SU-DHL-6 (cell line): ENCODE measurements around the gene HGFAC.

Source experiments
- H2AFZ ChIP-seq: fragments of 200-600 bp; sonication (generic); 2 replicates; pipeline ENCODE4 v1.6.1; 2014; ENCODE audit warnings: low read depth, mild to moderate bottlenecking, moderate library complexity, mixed read lengths, antibody characterized with exemption, low read length; ENCODE audit not compliant: severe bottlenecking
- H3F3A ChIP-seq: fragments of 200-600 bp; shearing (Covaris generic); 2 replicates; pipeline ENCODE4 v1.6.0; 2016; ENCODE audit warnings: antibody characterized with exemption, mild to moderate bottlenecking; ENCODE audit not compliant: insufficient read depth
- H3K27ac ChIP-seq: fragments of 200-600 bp; sonication (generic); 2 replicates; pipeline ENCODE4 v1.5.1; 2016; ENCODE audit warnings: low read depth, mild to moderate bottlenecking, low read length, moderate library complexity, mixed read lengths
- H3K27me3 ChIP-seq: fragments of 200-600 bp; sonication (generic), shearing (Covaris generic); 2 replicates; pipeline ENCODE4 v1.6.0; 2014; ENCODE audit warnings: mild to moderate bottlenecking, low read length
- H3K36me3 ChIP-seq: fragments of 200-600 bp; sonication (generic); 2 replicates; pipeline ENCODE4 v1.6.1; 2014; ENCODE audit warnings: mild to moderate bottlenecking, low read length, mixed read lengths
- H3K4me2 ChIP-seq: fragments of 300-600, 200-600 bp; shearing (Covaris generic), sonication (generic); 2 replicates; pipeline ENCODE4 v1.6.0; 2014; ENCODE audit warnings: low read length, low read depth, mild to moderate bottlenecking; ENCODE audit not compliant: poor library complexity, severe bottlenecking
- H3K4me3 ChIP-seq: fragments of 200-600 bp; sonication (generic); 2 replicates; pipeline ENCODE4 v1.5.1; 2014; ENCODE audit warnings: antibody characterized with exemption, low read length, mild to moderate bottlenecking, mixed read lengths; ENCODE audit not compliant: insufficient read depth, poor library complexity, severe bottlenecking
- H3K79me2 ChIP-seq: fragments of 200-600 bp; sonication (generic); 2 replicates; pipeline ENCODE4 v1.6.1; 2014; ENCODE audit warnings: mild to moderate bottlenecking, low read length, moderate library complexity; ENCODE audit not compliant: insufficient read depth
- H3K9ac ChIP-seq: fragments of 200-600 bp; sonication (generic); 2 replicates; pipeline ENCODE4 v1.7.0; 2014; ENCODE audit warnings: mild to moderate bottlenecking, low read length
- H3K9me2 ChIP-seq: fragments of 200-600 bp; sonication (generic); replicated peaks from 2 replicates; pipeline ENCODE4 v1.6.1; 2014; ENCODE audit warnings: low read length; ENCODE audit not compliant: insufficient read depth
- H3K9me3 ChIP-seq: fragments of 200-600 bp; sonication (generic); 2 replicates; pipeline ENCODE4 v1.6.1; 2014; ENCODE audit warnings: low read length, mixed read lengths; ENCODE audit not compliant: insufficient read depth
- H4K20me1 ChIP-seq: fragments of 200-600 bp; sonication (generic); 2 replicates; pipeline ENCODE4 v1.6.1; 2014; ENCODE audit warnings: low read depth, mild to moderate bottlenecking, antibody characterized with exemption, low read length, moderate library complexity, mixed read lengths
- CTCF ChIP-seq: fragments of 200-600 bp; sonication (generic); IDR thresholded peaks from one replicate; pipeline ENCODE4 v1.5.1; 2017; ENCODE audit warnings: antibody characterized with exemption, mild to moderate bottlenecking, low read length, moderate library complexity; ENCODE audit not compliant: insufficient read depth, poor library complexity, severe bottlenecking
- EZH2phosphoT487 ChIP-seq: fragments of 200-600 bp; sonication (generic), shearing (Covaris generic); conservative IDR thresholded peaks from 2 replicates; pipeline ENCODE4 v1.6.1; 2018; ENCODE audit warnings: mild to moderate bottlenecking, antibody characterized with exemption, low read length, moderate library complexity, mixed read lengths

Gene HGFAC

GRCh38 chr4:3476341-3476747 lies 34.6 kb downstream of the HGFAC start:
- H3K27ac ChIP-seq: no peak overlapping the region
- no peak overlapping the region for H2AFZ ChIP-seq
- H3K4me3 ChIP-seq: no peak overlapping the region
- H3K9me2 ChIP-seq: no peaks in the 10 kb centered on the region
- H3K36me3 ChIP-seq: no peaks in the 10 kb centered on the region
- no peak for TF ChIP-seq EZH2phosphoT487
- no peak for TF ChIP-seq CTCF
- no peak overlapping the region for H3K9ac ChIP-seq
- no peaks in the 10 kb centered on the region for H3K9me3 ChIP-seq
- H3K79me2 ChIP-seq: no peaks in the 10 kb centered on the region
- no peak overlapping the region for H3K4me2 ChIP-seq
- no peaks in the 10 kb centered on the region for H4K20me1 ChIP-seq
- no peaks in the 10 kb centered on the region for H3F3A ChIP-seq
- no peaks in the 10 kb centered on the region for H3K27me3 ChIP-seq

GRCh38 chr4:3476936-3477749 lies 35.4 kb downstream of the HGFAC start:
- Histone ChIP-seq H3K9me2 (no peaks in the 10 kb centered on the region), H3K27ac (no peak overlapping the region), H4K20me1 (no peaks in the 10 kb centered on the region), H3K79me2 (no peaks in the 10 kb centered on the region), H3K4me3 (no peak overlapping the region), H3K27me3 (no peaks in the 10 kb centered on the region), H3K4me2 (no peak overlapping the region), H3K9ac (no peak overlapping the region), H2AFZ (no peak overlapping the region), H3K36me3 (no peaks in the 10 kb centered on the region), H3F3A (no peaks in the 10 kb centered on the region), H3K9me3 (no peaks in the 10 kb centered on the region)
- no peak for TF ChIP-seq EZH2phosphoT487
- TF ChIP-seq CTCF: no peak

- no peak overlapping the region for H3K4me2 ChIP-seq
- no peak overlapping the region for H3K27ac ChIP-seq
- no peaks in the 10 kb centered on the region for H4K20me1 ChIP-seq
- TF ChIP-seq EZH2phosphoT487 (no peak), CTCF (no peak)
- H3F3A ChIP-seq: no peaks in the 10 kb centered on the region
- H3K27me3 ChIP-seq: no peaks in the 10 kb centered on the region
- H3K36me3 ChIP-seq: no peaks in the 10 kb centered on the region
- no peak overlapping the region for H2AFZ ChIP-seq
- H3K4me3 ChIP-seq: no peak overlapping the region
- H3K9me3 ChIP-seq: no peaks in the 10 kb centered on the region
- no peak overlapping the region for H3K9ac ChIP-seq
- no peaks in the 10 kb centered on the region for H3K9me2 ChIP-seq
- no peaks in the 10 kb centered on the region for H3K79me2 ChIP-seq
Measured at GRCh38 chr4:3477750-3478430, 36.1 kb downstream of the HGFAC start.
